K562 (cell line): ENCODE measurements around the gene AP1M2. TPM values are rescaled to one million over a fixed set of nuclear protein-coding genes. Genes with fewer than 3 reads are reported as not detected.

Experiments used
- ARNT ChIP-seq, 2 experiments: fragments of 450-650 bp; IDR thresholded peaks; 2 replicates each; pipeline ENCODE4 v1.6.1; 2016; ENCODE audit warnings: mild to moderate bottlenecking in 1 of 2
- ATF7 ChIP-seq: fragments of 450-650 bp; IDR thresholded peaks from 2 replicates; pipeline ENCODE4 v1.7.1; 2014; ENCODE audit warnings: mild to moderate bottlenecking, moderate library complexity
- CTBP1 ChIP-seq: fragments of 450-650 bp; IDR thresholded peaks from 2 replicates; pipeline ENCODE4 v1.6.1; 2016; ENCODE audit warnings: borderline replicate concordance
- DNMT1 ChIP-seq: fragments of 450-650 bp; IDR thresholded peaks from 2 replicates; pipeline ENCODE4 v1.6.1; 2016; ENCODE audit warnings: antibody characterized with exemption, mild to moderate bottlenecking
- EGR1 ChIP-seq: fragments of 450-650 bp; conservative IDR thresholded peaks from 2 replicates; pipeline ENCODE4 v1.6.1; 2017; ENCODE audit warnings: mild to moderate bottlenecking
- FIP1L1 ChIP-seq: fragments of 200-400 bp; formaldehyde crosslinking; IDR thresholded peaks from 2 replicates; pipeline ENCODE4 v1.6.1; 2018; ENCODE audit warnings: mild to moderate bottlenecking, low read depth, low read length; ENCODE audit not compliant: poor library complexity, severe bottlenecking
- FOXJ2 ChIP-seq: fragments of 200-800 bp; sonication (Bioruptor generic); IDR thresholded peaks from 2 replicates; pipeline ENCODE4 v1.6.1; 2016; ENCODE audit warnings: missing genetic modification characterization, missing compliant biosample characterization
- GATAD2A ChIP-seq: fragments of 450-650 bp; IDR thresholded peaks from 2 replicates; pipeline ENCODE4 v1.6.1; 2017
- HOXB6 ChIP-seq: fragments of 250-450 bp; sonication (Bioruptor Pico); IDR thresholded peaks from 2 replicates; pipeline ENCODE4 v1.5.1; 2022; ENCODE audit warnings: mild to moderate bottlenecking, borderline replicate concordance
- NELFE ChIP-seq: IDR thresholded peaks from 2 replicates; pipeline ENCODE4 v1.6.1; 2011; ENCODE audit warnings: mild to moderate bottlenecking; ENCODE audit not compliant: insufficient read depth, insufficient read length
- POLR3A ChIP-seq: IDR thresholded peaks from 2 replicates; pipeline ENCODE4 v1.6.1; 2011; ENCODE audit warnings: borderline replicate concordance, mild to moderate bottlenecking, moderate library complexity; ENCODE audit not compliant: insufficient read length, insufficient read depth; ENCODE audit errors: extremely low read depth
- PRDM10 ChIP-seq: fragments of 450-650 bp; IDR thresholded peaks from 2 replicates; pipeline ENCODE4 v1.6.1; 2018; ENCODE audit not compliant: partially characterized antibody
- RAD51 ChIP-seq: fragments of 450-650 bp; IDR thresholded peaks from 2 replicates; pipeline ENCODE4 v1.7.1; 2016; ENCODE audit warnings: low read depth, mild to moderate bottlenecking, borderline replicate concordance
- RBM22 ChIP-seq: fragments of 200-400 bp; formaldehyde crosslinking; IDR thresholded peaks from 2 replicates; pipeline ENCODE4 v1.6.1; 2018; ENCODE audit warnings: low read length, low read depth; ENCODE audit not compliant: poor library complexity, severe bottlenecking
- SMAD2 ChIP-seq: fragments of 150-350 bp; IDR thresholded peaks from 2 replicates; pipeline ENCODE4 v1.6.1; 2014; ENCODE audit warnings: low read depth, mild to moderate bottlenecking, low read length
- SMARCB1 ChIP-seq: IDR thresholded peaks from 2 replicates; pipeline ENCODE4 v1.6.1; 2011; ENCODE audit warnings: improper control_type of control experiment, low read depth; ENCODE audit not compliant: insufficient read length
- TAF1 ChIP-seq: IDR thresholded peaks from 2 replicates; pipeline ENCODE4 v1.6.1; 2011; ENCODE audit warnings: mild to moderate bottlenecking, low read length, moderate library complexity; ENCODE audit not compliant: insufficient read depth, control insufficient read depth, severe bottlenecking; ENCODE audit errors: extremely low read depth
- TCF15 ChIP-seq: fragments of 250-450 bp; sonication (Bioruptor Pico); IDR thresholded peaks from 2 replicates; pipeline ENCODE4 v1.8.0; 2022; ENCODE audit warnings: moderate library complexity, mild to moderate bottlenecking, inconsistent platforms
- TCF7 ChIP-seq: sonication (generic); IDR thresholded peaks from 2 replicates; pipeline ENCODE4 v1.6.1; 2016; ENCODE audit warnings: antibody characterized with exemption, borderline replicate concordance
- TEAD2 ChIP-seq: fragments of 450-650 bp; IDR thresholded peaks from 2 replicates; pipeline ENCODE4 v1.6.1; 2016; ENCODE audit warnings: missing genetic modification characterization, control low read depth, missing compliant biosample characterization
- ZC3H11A ChIP-seq: IDR thresholded peaks from 2 replicates; pipeline ENCODE4 v1.6.1; 2012; ENCODE audit warnings: low read depth, low read length, improper control_type of control experiment
- ZKSCAN1 ChIP-seq: fragments of 150-350 bp; IDR thresholded peaks from 2 replicates; pipeline ENCODE4 v1.6.1; 2016; ENCODE audit warnings: low read depth, low read length
- ZNF644 ChIP-seq: fragments of 200-800 bp; sonication (Bioruptor generic); IDR thresholded peaks from 2 replicates; pipeline ENCODE4 v1.6.1; 2016; ENCODE audit warnings: low read depth, missing genetic modification characterization, missing compliant biosample characterization
- ZNF699 ChIP-seq: fragments of 250-450 bp; sonication (Bioruptor Pico); IDR thresholded peaks from 2 replicates; pipeline ENCODE4 v1.8.0; 2021; ENCODE audit warnings: mild to moderate bottlenecking, moderate library complexity; ENCODE audit not compliant: insufficient replicate concordance
- ZZZ3 ChIP-seq: fragments of 450-650 bp; IDR thresholded peaks from 2 replicates; pipeline ENCODE4 v1.6.1; 2016; ENCODE audit warnings: antibody characterized with exemption, mild to moderate bottlenecking, moderate library complexity
- polyA plus RNA-seq, 8 experiments: library from polyadenylated mRNA; depleted of rRNA in 4 of 8; stranded (reverse) in 5 of 8; unstranded in 3 of 8; fragments of >200 nt; fragmentation: Nextera tagmentation in 2 of 8; fragmentation: Illumina TruSeq in 1 of 8; extraction: Ambion mirVana in 2 of 8; extraction: Trizol in 1 of 8; gene quantifications; 2 replicates each; pipeline versions ENCODE4 v1.2.1 to v1.2.3, GENCODE V29; 2011 to 2014; ENCODE audit warnings: inconsistent platforms in 1 of 8, missing spikeins in 1 of 8
- total RNA-seq, 7 experiments: library from RNA; depleted of rRNA in 6 of 7; stranded (reverse); fragments of >200 nt in 6 of 7; fragmentation: Illumina TruSeq in 2 of 7; extraction: Trizol in 2 of 7; gene quantifications; 2 replicates each; pipeline versions ENCODE4 v1.2.1 to v1.2.3, GENCODE V29; 2011 to 2021; ENCODE audit warnings: low replicate concordance in 1 of 7

AP1M2 gene
- total and polyA plus RNA-seq, 9 of the 15 experiments (the other 6 are each of a cell fraction or from before 2014, with no cell fraction given) = 0.33 to 1.4 (median 0.89) TPM; not detected in 1

GRCh38 chr19:10565567-10566407, 21.3 kb downstream of the AP1M2 start, which contains the start of gene KRI1 (continued):
- TF ChIP-seq ZZZ3 = no peak
- peak; percentile 68 for TF ChIP-seq TAF1
- 0 out of 2 replicates have a peak, but pooled peaks have one; percentile 19 for TF ChIP-seq ZKSCAN1
- peak; percentile 87 for TF ChIP-seq EGR1
- TF ChIP-seq POLR3A = no peak
- TF ChIP-seq TCF15 (CRISPR knock-in tag) = no peak
- TF ChIP-seq NELFE = no peak
- no peak for TF ChIP-seq FOXJ2
- TF ChIP-seq RAD51 = no peak
- no peak for TF ChIP-seq PRDM10
- TF ChIP-seq SMARCB1 = no peak
- no peak for TF ChIP-seq ARNT (IDR thresholded peaks at IDR 0.05)
- TF ChIP-seq ZC3H11A = no peak
- TF ChIP-seq GATAD2A = no peak
- TF ChIP-seq SMAD2 = no peak
- no peak for TF ChIP-seq RBM22
- no peak for TF ChIP-seq ZNF644 (tag)
- peak; percentile 89 for TF ChIP-seq CTBP1
- TF ChIP-seq TCF7 = no peak
- no peak for TF ChIP-seq HOXB6
- TF ChIP-seq FIP1L1 = peak; percentile 23
- no peak for TF ChIP-seq ZNF699
- no peak for TF ChIP-seq TEAD2 (tag)
- peak; percentile 70; the same call in 1 of the 2 replicates for TF ChIP-seq ATF7
- TF ChIP-seq DNMT1 = no peak
